ENCODE measurements around the gene THEMIS. TPM values are rescaled to one million over a fixed set of nuclear protein-coding genes. Genes with fewer than 3 reads are reported as not detected.
"Not testable (repeated sequence)": the region's sequence is repeated elsewhere in the genome, so short reads cannot be mapped to it uniquely, and the experiment has no call there.

THEMIS gene
- total RNA-seq, 2 experiments from 2014 or later, result 152 to 155 TPM

- H3K36me3 Mint-ChIP-seq, result peaks cover 88% of the 10 kb centered on the region
- no peaks in the 10 kb centered on the region for H3K27me3 Mint-ChIP-seq
- no peak overlapping the region for H3K4me3 Mint-ChIP-seq
- H3K27ac Mint-ChIP-seq, result no peak overlapping the region
- H3K9me3 Mint-ChIP-seq, result peaks cover 3% of the 10 kb centered on the region
- H3K4me1 Mint-ChIP-seq, result peaks cover 73% of the 10 kb centered on the region
- DNase-seq (no peak), ATAC-seq (ENCODE audit: low read depth) (no peak)
- POLR2A ChIA-PET, result no interaction called here
Measured at GRCh38 chr6:127811900-127812570, 88.8 kb downstream of the THEMIS start.

GRCh38 chr6:127807806-127808517 lies 92.9 kb downstream of the THEMIS start:
- ATAC-seq (ENCODE audit: low read depth) (no peak), DNase-seq (no peak)
- Mint-ChIP-seq H3K9me3 (peaks cover 15% of the 10 kb centered on the region), H3K27ac (no peak overlapping the region), H3K4me3 (no peak overlapping the region), H3K4me1 (peaks cover 58% of the 10 kb centered on the region), H3K36me3 (peaks cover 89% of the 10 kb centered on the region), H3K27me3 (no peaks in the 10 kb centered on the region)
- POLR2A ChIA-PET, result no interaction called here

- H3K27me3 Mint-ChIP-seq, result no peaks in the 10 kb centered on the region
- H3K27ac Mint-ChIP-seq, result no peak overlapping the region
- H3K36me3 Mint-ChIP-seq, result peaks cover 71% of the 10 kb centered on the region
- H3K4me1 Mint-ChIP-seq, result peaks cover 50% of the 10 kb centered on the region
- POLR2A ChIA-PET, result no interaction called here
- ATAC-seq (ENCODE audit: low read depth), result no peak
- H3K9me3 Mint-ChIP-seq, result peaks cover 4% of the 10 kb centered on the region
- H3K4me3 Mint-ChIP-seq, result no peak overlapping the region
- no peak for DNase-seq
Measured at GRCh38 chr6:127796713-127797112, 104.1 kb downstream of the THEMIS start.

DNA sequence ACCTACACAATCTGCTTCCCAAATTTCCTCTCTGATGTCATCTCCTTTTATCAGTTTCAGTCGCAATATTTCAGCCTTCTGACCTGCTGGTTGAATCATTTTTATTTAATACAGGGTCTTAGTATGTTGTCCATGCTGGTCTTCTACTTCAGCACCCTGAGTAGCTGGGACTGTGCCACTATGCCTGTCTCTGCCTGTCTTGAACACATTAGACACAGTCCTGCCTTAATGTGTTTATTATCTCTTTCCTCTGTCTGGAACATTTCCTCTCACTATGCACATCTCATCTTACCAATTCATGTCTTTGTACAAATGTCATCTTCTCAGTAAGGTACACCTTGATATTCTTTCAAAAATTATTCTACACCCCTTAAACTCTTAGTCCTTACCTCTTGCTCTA lies 106.5 kb downstream of the THEMIS start:
- H3K27me3 Mint-ChIP-seq, result no peaks in the 10 kb centered on the region
- DNase-seq, result no peak
- H3K9me3 Mint-ChIP-seq, result no peaks in the 10 kb centered on the region
- peaks cover 66% of the 10 kb centered on the region for H3K36me3 Mint-ChIP-seq
- ATAC-seq (ENCODE audit: low read depth), result no peak
- POLR2A ChIA-PET, result no interaction called here
- H3K4me3 Mint-ChIP-seq, result peak overlapping the region; percentile 4
- H3K27ac Mint-ChIP-seq, result peak overlapping the region; percentile 15
- peaks cover 52% of the 10 kb centered on the region for H3K4me1 Mint-ChIP-seq

DNA sequence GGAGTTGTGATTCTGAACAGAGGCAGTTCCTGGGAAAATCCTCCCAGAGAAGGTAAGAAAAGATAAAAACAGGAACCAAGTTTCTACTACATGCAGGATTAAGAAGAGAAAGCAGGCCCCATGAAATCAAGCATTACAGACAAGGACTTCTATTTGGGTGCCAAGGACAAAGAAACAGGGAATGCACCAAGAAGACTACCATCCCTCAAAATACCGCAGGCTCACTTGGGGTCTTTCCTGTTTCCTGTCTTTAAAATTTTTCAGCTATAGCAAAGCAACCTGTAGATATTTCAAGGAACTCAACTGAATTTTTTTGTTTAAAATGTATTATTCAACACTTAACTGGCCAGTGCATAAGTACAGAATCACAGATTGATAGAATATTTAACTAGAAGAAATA lies 107.5 kb downstream of the THEMIS start:
- H3K4me1 Mint-ChIP-seq, result peaks cover 54% of the 10 kb centered on the region
- H3K27me3 Mint-ChIP-seq, result no peaks in the 10 kb centered on the region
- peak overlapping the region; percentile 42 for H3K27ac Mint-ChIP-seq
- no peak for DNase-seq
- no peak overlapping the region for H3K4me3 Mint-ChIP-seq
- ATAC-seq (ENCODE audit: low read depth), result no peak
- no peaks in the 10 kb centered on the region for H3K9me3 Mint-ChIP-seq
- POLR2A ChIA-PET, result no interaction called here
- H3K36me3 Mint-ChIP-seq, result peaks cover 70% of the 10 kb centered on the region

DNA sequence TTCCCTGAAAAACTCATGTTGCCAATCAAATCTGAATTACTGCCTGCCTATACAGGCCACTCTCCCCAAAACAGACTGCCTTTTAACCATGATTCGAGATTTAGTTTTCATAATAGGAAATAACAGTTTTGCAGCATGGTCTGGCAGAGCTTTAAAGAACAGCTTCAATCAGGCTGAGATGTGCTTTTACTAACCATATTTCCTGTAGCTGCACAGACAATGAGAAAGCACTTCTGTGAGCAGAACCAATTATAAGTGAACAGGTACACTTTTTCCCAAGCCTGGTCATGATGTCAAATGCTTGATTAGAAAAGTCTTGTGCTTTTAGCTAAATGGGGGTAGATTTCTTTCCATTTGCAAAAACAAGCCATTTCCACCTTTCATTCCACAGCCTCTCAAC lies 108.2 kb downstream of the THEMIS start:
- Mint-ChIP-seq H3K27ac (peak overlapping the region; percentile 42), H3K4me3 (peak overlapping the region; percentile 12), H3K4me1 (peaks cover 51% of the 10 kb centered on the region), H3K9me3 (no peaks in the 10 kb centered on the region), H3K36me3 (peaks cover 69% of the 10 kb centered on the region), H3K27me3 (no peaks in the 10 kb centered on the region)
- no peak for DNase-seq
- POLR2A ChIA-PET, result no interaction called here
- ATAC-seq (ENCODE audit: low read depth), result no peak

DNA sequence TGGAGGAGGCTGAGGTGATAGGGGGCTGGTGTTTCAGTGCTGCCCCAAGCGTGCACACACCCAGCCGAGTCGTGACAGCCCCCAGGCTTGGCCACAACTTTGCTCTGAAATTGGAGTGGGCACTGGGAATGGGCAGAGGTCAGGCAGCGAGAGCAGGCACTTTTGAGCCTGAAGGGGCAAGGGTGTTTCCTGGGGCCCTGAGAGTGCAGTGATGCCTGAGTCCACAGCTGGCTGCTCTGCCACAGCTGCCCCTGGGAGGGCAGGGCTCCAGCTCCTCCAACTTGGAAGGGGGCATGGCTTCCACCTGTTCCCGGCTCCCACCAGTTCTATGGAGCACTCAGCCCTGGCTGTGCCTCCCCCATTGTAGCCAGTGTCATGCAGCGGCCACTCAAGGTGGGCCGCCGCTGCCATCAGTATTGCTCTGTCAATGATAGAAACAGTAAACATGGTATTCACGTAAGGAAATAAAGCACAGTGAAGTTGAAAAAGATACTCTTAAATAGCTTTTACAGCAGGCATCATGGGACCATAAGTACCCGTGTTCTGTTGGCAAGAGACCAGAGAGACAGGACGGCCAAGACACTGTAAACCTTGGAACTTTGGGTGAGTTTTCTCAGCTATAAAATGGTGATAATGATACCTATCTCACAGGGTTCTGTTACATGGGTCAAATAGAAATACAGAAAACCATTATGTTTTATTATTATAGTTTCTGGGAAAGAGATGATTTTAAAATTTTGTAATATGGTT lies 108.9 kb downstream of the THEMIS start:
- Mint-ChIP-seq H3K27ac (no peak overlapping the region), H3K4me3 (no peak overlapping the region), H3K27me3 (no peaks in the 10 kb centered on the region), H3K4me1 (peaks cover 51% of the 10 kb centered on the region), H3K36me3 (peaks cover 68% of the 10 kb centered on the region), H3K9me3 (no peaks in the 10 kb centered on the region)
- POLR2A ChIA-PET, result no interaction called here
- ATAC-seq (ENCODE audit: low read depth) (no peak), DNase-seq (no peak)

- Mint-ChIP-seq H3K36me3 (peaks cover 60% of the 10 kb centered on the region), H3K9me3 (no peaks in the 10 kb centered on the region), H3K4me1 (peaks cover 47% of the 10 kb centered on the region), H3K27me3 (no peaks in the 10 kb centered on the region), H3K27ac (no peak overlapping the region), H3K4me3 (no peak overlapping the region)
- ATAC-seq (ENCODE audit: low read depth), result no peak
- DNase-seq, result no peak
- POLR2A ChIA-PET, result no interaction called here
Measured at GRCh38 chr6:127790571-127790970, 110.3 kb downstream of the THEMIS start.

DNA sequence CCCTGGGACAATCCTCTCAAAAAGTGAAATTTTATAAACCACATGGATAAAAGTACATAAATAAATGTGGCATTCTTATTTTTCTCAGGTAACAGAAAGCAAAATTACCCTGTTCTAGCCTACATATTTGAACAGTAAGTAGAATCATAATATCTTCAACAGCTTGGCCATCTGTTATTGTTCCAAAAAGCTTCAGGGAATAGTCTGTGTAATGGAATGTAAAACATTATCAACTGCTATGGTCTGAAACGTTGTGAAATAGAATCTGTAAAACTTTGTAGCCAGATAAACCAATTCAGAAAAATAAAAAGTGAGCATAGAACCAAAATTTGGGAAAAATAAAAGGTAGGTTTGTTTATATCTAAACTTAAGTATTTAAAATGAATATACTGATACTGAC lies 114.7 kb downstream of the THEMIS start:
- H3K9me3 Mint-ChIP-seq, result peaks cover 7% of the 10 kb centered on the region
- peaks cover 37% of the 10 kb centered on the region for H3K4me1 Mint-ChIP-seq
- H3K36me3 Mint-ChIP-seq, result peaks cover 69% of the 10 kb centered on the region
- DNase-seq, result no peak
- POLR2A ChIA-PET, result no interaction called here
- H3K27me3 Mint-ChIP-seq, result no peaks in the 10 kb centered on the region
- H3K4me3 Mint-ChIP-seq, result no peak overlapping the region
- H3K27ac Mint-ChIP-seq, result no peak overlapping the region
- no peak for ATAC-seq (ENCODE audit: low read depth)

- H3K27ac Mint-ChIP-seq, result no peak overlapping the region
- peaks cover 7% of the 10 kb centered on the region for H3K9me3 Mint-ChIP-seq
- no peak overlapping the region for H3K4me3 Mint-ChIP-seq
- H3K36me3 Mint-ChIP-seq, result peaks cover 68% of the 10 kb centered on the region
- ATAC-seq (ENCODE audit: low read depth) (no peak), DNase-seq (no peak)
- no peaks in the 10 kb centered on the region for H3K27me3 Mint-ChIP-seq
- peaks cover 36% of the 10 kb centered on the region for H3K4me1 Mint-ChIP-seq
- POLR2A ChIA-PET, result no interaction called here
Measured at GRCh38 chr6:127784468-127784867, 116.4 kb downstream of the THEMIS start.

DNA sequence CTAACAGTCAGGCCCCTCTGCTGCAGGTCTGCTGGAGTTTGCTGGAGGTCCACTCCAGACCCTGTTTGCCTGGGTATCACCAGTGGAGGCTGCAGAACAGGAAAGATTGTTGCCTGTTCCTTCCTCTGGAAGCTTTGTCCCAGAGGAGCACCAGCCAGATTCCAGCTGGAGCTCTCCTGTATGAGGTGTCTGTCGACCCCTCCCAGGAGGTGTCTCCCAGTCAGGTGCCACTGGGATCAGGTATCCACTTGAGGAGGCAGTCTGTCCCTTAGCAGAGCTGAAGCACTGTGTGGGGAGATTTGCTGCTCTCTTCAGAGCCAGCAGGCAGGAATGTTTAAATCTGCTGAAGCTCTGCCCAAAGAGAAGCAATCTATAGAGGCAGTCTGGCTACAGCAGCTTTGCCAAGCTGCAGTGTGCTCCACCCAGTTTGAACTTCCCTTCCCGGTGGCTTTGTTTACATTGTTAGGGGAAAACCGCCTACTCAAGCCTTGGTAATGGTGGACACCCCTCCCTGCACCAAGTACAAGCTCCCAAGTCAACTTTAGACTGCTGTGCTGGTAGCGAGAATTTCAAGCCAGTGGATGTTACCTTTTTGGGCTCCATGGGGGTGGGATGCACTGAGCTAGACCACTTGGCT lies 119.1 kb downstream of the THEMIS start:
- H3K27ac Mint-ChIP-seq; DNase-seq; POLR2A ChIA-PET; H3K4me3 Mint-ChIP-seq; H3K9me3 Mint-ChIP-seq; H3K27me3 Mint-ChIP-seq; ATAC-seq (ENCODE audit: low read depth): not testable (repeated sequence)
- H3K4me1 Mint-ChIP-seq, result peaks cover 27% of the 10 kb centered on the region
- peaks cover 62% of the 10 kb centered on the region for H3K36me3 Mint-ChIP-seq

GRCh38 chr6:127776320-127776719 lies 124.5 kb downstream of the THEMIS start:
- Mint-ChIP-seq H3K36me3 (peaks cover 66% of the 10 kb centered on the region), H3K27ac (no peak overlapping the region), H3K9me3 (peaks cover 6% of the 10 kb centered on the region), H3K4me1 (peaks cover 19% of the 10 kb centered on the region), H3K27me3 (no peaks in the 10 kb centered on the region), H3K4me3 (no peak overlapping the region)
- DNase-seq (no peak), ATAC-seq (ENCODE audit: low read depth) (no peak)
- POLR2A ChIA-PET, result no interaction called here

DNA sequence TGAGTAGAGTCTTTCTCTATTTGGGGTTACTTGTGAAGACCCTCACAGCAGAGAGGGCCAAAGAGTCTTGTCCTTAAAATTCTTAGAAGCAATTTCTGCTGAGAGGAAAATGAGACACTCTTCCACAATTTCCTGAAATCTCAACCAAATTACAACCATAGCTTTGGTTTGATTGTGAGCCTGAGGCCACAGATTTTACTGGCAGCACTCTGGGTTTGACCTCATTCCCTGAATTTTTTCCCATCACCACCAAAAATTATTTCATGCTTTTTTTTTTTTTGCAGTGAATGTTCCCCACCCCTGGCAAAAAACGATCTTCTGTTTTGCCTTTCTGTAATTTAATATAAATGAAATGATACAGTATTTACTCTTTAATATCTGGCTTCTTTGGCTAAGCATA lies 125.5 kb downstream of the THEMIS start:
- Mint-ChIP-seq H3K27ac (no peak overlapping the region), H3K36me3 (peaks cover 67% of the 10 kb centered on the region), H3K27me3 (no peaks in the 10 kb centered on the region), H3K9me3 (peaks cover 6% of the 10 kb centered on the region), H3K4me3 (no peak overlapping the region), H3K4me1 (peaks cover 21% of the 10 kb centered on the region)
- POLR2A ChIA-PET, result no interaction called here
- ATAC-seq (ENCODE audit: low read depth) (no peak), DNase-seq (no peak)
